GM19099 (cell line): ENCODE data around the gene RALGPS1.

Source experiments
- POLR2A ChIP-seq: IDR thresholded peaks from 3 replicates; pipeline ENCODE4 v1.6.1; 2011; ENCODE audit warnings: low read depth; ENCODE audit not compliant: insufficient read length; ENCODE audit errors: extremely low read depth

Gene RALGPS1

DNA sequence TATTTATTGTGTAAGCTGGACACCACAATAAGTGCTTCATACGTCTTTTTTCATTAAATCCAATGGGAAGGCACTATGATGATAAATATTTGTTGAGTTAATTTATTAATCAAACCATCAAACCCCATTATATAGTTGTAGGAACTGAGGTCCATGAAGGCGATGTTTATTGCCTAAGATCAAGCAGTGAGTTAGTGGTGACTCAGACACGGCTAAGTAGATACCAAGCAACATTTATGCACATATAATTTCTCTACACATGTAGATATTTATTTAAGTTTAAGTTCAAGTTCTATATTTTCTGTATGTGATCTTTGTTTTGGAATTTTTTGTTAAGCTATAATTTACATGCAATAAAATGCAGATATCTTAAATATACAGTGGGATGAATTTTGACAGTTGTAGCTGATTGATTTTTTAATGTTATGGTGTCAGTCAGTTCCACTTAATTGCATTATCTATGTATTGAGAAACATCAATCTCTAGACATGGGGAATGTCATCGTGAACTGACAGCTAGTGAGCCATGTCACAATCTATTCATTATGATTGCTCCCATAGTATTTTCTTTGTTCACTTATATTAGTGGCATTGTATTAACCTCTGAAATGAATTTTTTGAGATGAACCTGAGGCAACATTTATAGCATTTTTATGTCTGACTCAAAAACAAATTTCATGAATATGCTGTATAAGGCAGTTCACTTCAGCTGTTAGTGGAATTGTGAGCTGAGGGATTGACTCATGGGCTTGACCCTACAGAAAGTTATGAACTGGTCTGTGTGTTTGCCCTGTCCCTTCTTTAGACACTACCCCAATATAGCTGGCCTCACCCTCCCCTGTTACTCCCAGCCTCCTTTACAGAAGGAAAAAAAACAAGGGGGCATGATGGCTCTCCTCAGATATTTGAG is 338.1 kb downstream of the RALGPS1 start:
- TF ChIP-seq POLR2A = no peak

- no peak for TF ChIP-seq POLR2A
Observed at GRCh38 chr9:127253446-127253845, 338.9 kb downstream of the RALGPS1 start.

DNA sequence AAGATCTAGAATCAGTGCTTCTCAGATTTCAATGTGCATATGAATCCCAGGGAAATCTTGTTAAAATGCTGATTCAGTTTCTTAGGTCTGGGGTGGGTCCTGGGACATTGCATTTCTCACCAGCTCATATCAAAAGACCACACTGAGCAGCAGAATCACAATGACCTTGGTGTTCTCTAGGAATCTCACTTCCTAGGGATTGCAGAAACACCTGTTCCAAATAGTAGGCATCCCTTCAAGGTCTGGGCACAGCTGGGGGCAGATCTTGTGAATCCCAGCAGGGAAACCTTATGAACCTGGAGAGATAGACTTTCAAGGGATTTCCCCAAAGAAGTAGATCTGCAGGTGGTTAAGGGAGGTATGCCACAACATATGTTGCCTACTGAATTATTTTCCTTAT is 341.1 kb downstream of the RALGPS1 start:
- no peak for TF ChIP-seq POLR2A

GRCh38 chr9:127256324-127256723 is 341.7 kb downstream of the RALGPS1 start:
- TF ChIP-seq POLR2A = no peak

GRCh38 chr9:127258606-127259471 is 344.3 kb downstream of the RALGPS1 start:
- no peak for TF ChIP-seq POLR2A

GRCh38 chr9:127262602-127263001 is 348.0 kb downstream of the RALGPS1 start:
- TF ChIP-seq POLR2A = no peak

- no peak for TF ChIP-seq POLR2A
Observed at GRCh38 chr9:127263237-127263636, 348.7 kb downstream of the RALGPS1 start.

DNA sequence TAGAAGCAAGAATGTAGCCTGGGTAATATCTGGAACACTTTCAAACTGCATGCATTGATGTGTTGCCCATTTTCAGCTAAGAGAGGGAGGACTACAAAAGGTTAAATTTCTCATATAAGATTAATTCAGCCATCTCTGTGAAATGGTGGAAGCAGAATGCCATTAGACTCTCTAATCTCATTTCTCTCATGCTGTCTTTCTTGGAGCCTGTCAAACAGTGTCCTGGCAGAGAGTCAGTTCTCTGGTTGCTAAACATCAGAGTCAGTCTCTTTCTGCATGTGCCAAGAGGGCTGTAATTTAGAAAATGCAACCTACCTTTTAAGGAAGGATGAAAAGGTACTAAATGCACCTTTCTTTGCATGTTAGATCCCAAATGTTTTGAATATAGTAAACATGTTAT is 349.1 kb downstream of the RALGPS1 start:
- TF ChIP-seq POLR2A = no peak

GRCh38 chr9:127264462-127265219 is 350.1 kb downstream of the RALGPS1 start, which contains the start of gene GARNL3:
Gene GARNL3 (plus strand): TSS chr9:127264774. CDS start chr9:127264878, 104 bp downstream.
- no peak for TF ChIP-seq POLR2A

GRCh38 chr9:127267793-127268525 is 353.4 kb downstream of the RALGPS1 start:
- TF ChIP-seq POLR2A = no peak

GRCh38 chr9:127269449-127269848 is 354.9 kb downstream of the RALGPS1 start:
- no peak for TF ChIP-seq POLR2A
